PC-9 (cell line): ENCODE measurements around the gene AKAP13. TPM values are rescaled to one million over a fixed set of nuclear protein-coding genes. Genes with fewer than 3 reads are reported as not detected.

ENCODE experiments used
- BruUV-seq: library from RNA; stranded (reverse); fragments of 400-500 nt; replicated peaks from 2 replicates; lab custom pipeline; 2021; lab: Mats Ljungman, UMichigan
- CTCF ChIA-PET: fragments of 300-600 bp; sonication (Branson Sonifier 250); formaldehyde crosslinking; loops from one replicate; lab custom pipeline; 2022; ENCODE audit warnings: antibody characterized with exemption; lab: Charles Lee
- POLR2A ChIA-PET: fragments of 300-600 bp; sonication (Branson Sonifier 250); formaldehyde crosslinking; loops from one replicate; lab custom pipeline; 2022; ENCODE audit warnings: antibody characterized with exemption; ENCODE audit not compliant: unreplicated experiment; lab: Charles Lee
- DNase-seq, 2 experiments: peaks; one replicate each; pipeline versions ENCODE4 v3.0.0 to v3.0.0-alpha.2; 2015 to 2022; ENCODE audit warnings: mixed read lengths in 1 of 2
- H2AFZ ChIP-seq: fragments of 200-600 bp; sonication (generic); 2 replicates; pipeline ENCODE4 v1.8.1; 2017; ENCODE audit warnings: antibody characterized with exemption
- H3F3A ChIP-seq: fragments of 200-600 bp; sonication (generic); 2 replicates; pipeline ENCODE4 v1.8.1; 2017; ENCODE audit warnings: antibody characterized with exemption, mild to moderate bottlenecking, low read depth; ENCODE audit not compliant: insufficient read depth
- H3K27ac ChIP-seq: fragments of 200-600 bp; sonication (generic); 2 replicates; pipeline ENCODE4 v1.6.1; 2016; ENCODE audit warnings: mixed run types
- H3K27me3 ChIP-seq: fragments of 200-600 bp; sonication (generic); 2 replicates; pipeline ENCODE4 v1.6.1; 2016; ENCODE audit warnings: low read depth, mixed run types; ENCODE audit not compliant: insufficient read depth
- H3K36me3 ChIP-seq: fragments of 200-600 bp; sonication (generic); 2 replicates; pipeline ENCODE4 v1.6.1; 2016; ENCODE audit warnings: low read depth, mixed run types
- H3K4me1 ChIP-seq: fragments of 200-600 bp; sonication (generic); replicated peaks from 2 replicates; pipeline ENCODE4 v1.6.1; 2016; ENCODE audit warnings: mixed run types; ENCODE audit not compliant: insufficient read depth
- H3K4me2 ChIP-seq: fragments of 200-600 bp; sonication (generic); 2 replicates; pipeline ENCODE4 v1.6.1; 2017; ENCODE audit warnings: mixed run types
- H3K4me3 ChIP-seq: fragments of 200-600 bp; sonication (generic); 2 replicates; pipeline ENCODE4 v1.6.1; 2016; ENCODE audit warnings: mixed run types
- H3K79me2 ChIP-seq: fragments of 200-600 bp; sonication (generic); 2 replicates; pipeline ENCODE4 v1.6.1; 2017; ENCODE audit warnings: low read depth, mixed run types
- H3K9me2 ChIP-seq: fragments of 200-600 bp; sonication (generic); 2 replicates; pipeline ENCODE4 v1.8.1; 2017; ENCODE audit warnings: mild to moderate bottlenecking; ENCODE audit not compliant: insufficient read depth
- H3K9me3 ChIP-seq: fragments of 200-600 bp; sonication (generic); 2 replicates; pipeline ENCODE4 v1.8.1; 2016; ENCODE audit warnings: low read depth; ENCODE audit not compliant: insufficient read depth
- H4K20me1 ChIP-seq: fragments of 200-600 bp; sonication (generic); 2 replicates; pipeline ENCODE4 v1.8.1; 2017; ENCODE audit not compliant: insufficient read depth
- CTCF ChIP-seq: fragments of 200-600 bp; sonication (generic); conservative IDR thresholded peaks from 2 replicates; pipeline ENCODE4 v1.6.1; 2017; ENCODE audit warnings: mixed run types, antibody characterized with exemption, mild to moderate bottlenecking, moderate library complexity
- EZH2 ChIP-seq: fragments of 200-600 bp; sonication (generic); IDR thresholded peaks from 2 replicates; pipeline ENCODE4 v1.8.0; 2017; ENCODE audit warnings: antibody characterized with exemption, low read depth
- intact Hi-C: fragments of 100-400 bp; cut with micrococcal nuclease; formaldehyde crosslinking; loops from one replicate; pipeline ENCODE4 v1.10.0; 2022; ENCODE audit not compliant: unreplicated experiment
- total RNA-seq: library from RNA; stranded (reverse); gene quantifications from 2 replicates; pipeline ENCODE4 v1.2.3, GENCODE V29; 2021

The AKAP13 gene
- total RNA-seq, 1 experiment from 2014 or later, result 82.5 TPM

GRCh38 chr15:85500729-85501128 lies 120.3 kb downstream of the AKAP13 start:
- no peak for DNase-seq
- Histone ChIP-seq H3K36me3 (no peaks in the 10 kb centered on the region), H3K9me3 (no peaks in the 10 kb centered on the region), H3K4me3 (no peak overlapping the region), H3K9me2 (no peaks in the 10 kb centered on the region), H4K20me1 (peaks cover 9% of the 10 kb centered on the region; the same call in 1 of the 2 replicates), H3K27ac (no peak overlapping the region), H3K79me2 (peaks cover 87% of the 10 kb centered on the region), H3K4me1 (no peaks in the 10 kb centered on the region), H2AFZ (no peak overlapping the region), H3F3A (peaks cover 5% of the 10 kb centered on the region; the same call in 1 of the 2 replicates), H3K4me2 (no peak overlapping the region), H3K27me3 (no peaks in the 10 kb centered on the region)
- POLR2A ChIA-PET, result interaction anchor here (0.5 kb wide), 2 partner anchors 122 to 150 kb away, joined by 4 to 14 read pairs; no protein-coding TSS in a partner anchor
- CTCF ChIA-PET, result no interaction called here
- TF ChIP-seq CTCF (no peak), EZH2 (no peak)
- no TSS peak for BruUV-seq
- intact Hi-C loops, result no loop called here

GRCh38 chr15:85501574-85501973 lies 121.2 kb downstream of the AKAP13 start:
- TF ChIP-seq CTCF, result no peak
- no peak for TF ChIP-seq EZH2
- Histone ChIP-seq H3K9me3 (no peaks in the 10 kb centered on the region), H3K4me1 (no peaks in the 10 kb centered on the region), H3K27ac (no peak overlapping the region), H3K4me3 (no peak overlapping the region), H3K9me2 (no peaks in the 10 kb centered on the region), H3K27me3 (no peaks in the 10 kb centered on the region), H2AFZ (no peak overlapping the region), H4K20me1 (peaks cover 9% of the 10 kb centered on the region; the same call in 1 of the 2 replicates), H3K36me3 (no peaks in the 10 kb centered on the region), H3K4me2 (no peak overlapping the region), H3F3A (peaks cover 9% of the 10 kb centered on the region), H3K79me2 (peaks cover 85% of the 10 kb centered on the region)
- no peak for DNase-seq
- intact Hi-C loops, result no loop called here
- no TSS peak for BruUV-seq
- ChIA-PET CTCF (no interaction called here), POLR2A (no interaction called here)

GRCh38 chr15:85503151-85503799 lies 122.9 kb downstream of the AKAP13 start:
- TF ChIP-seq CTCF (no peak), EZH2 (no peak)
- Histone ChIP-seq H3F3A (peaks cover 9% of the 10 kb centered on the region), H3K27ac (no peak overlapping the region; the same call in 1 of the 2 replicates), H4K20me1 (peaks cover 9% of the 10 kb centered on the region; the same call in 1 of the 2 replicates), H3K4me1 (no peaks in the 10 kb centered on the region), H3K36me3 (no peaks in the 10 kb centered on the region), H3K4me2 (no peak overlapping the region), H3K79me2 (peaks cover 87% of the 10 kb centered on the region), H3K9me2 (no peaks in the 10 kb centered on the region), H3K27me3 (no peaks in the 10 kb centered on the region), H3K9me3 (no peaks in the 10 kb centered on the region), H3K4me3 (no peak overlapping the region), H2AFZ (no peak overlapping the region)
- no TSS peak for BruUV-seq
- no peak for DNase-seq
- intact Hi-C loops, result no loop called here
- CTCF ChIA-PET, result no interaction called here
- POLR2A ChIA-PET, result no interaction called here
